ENCODE results near the gene SLC25A13. TPM values are rescaled to one million over a fixed set of nuclear protein-coding genes. Genes with fewer than 3 reads are reported as not detected.

SLC25A13 gene
- total RNA-seq, 1 experiment from 2014 or later = 52.5 TPM

GRCh38 chr7:96344236-96344635 lies 22.3 kb upstream of the SLC25A13 start:
- H3K27me3 ChIP-seq (ENCODE audit: insufficient read depth, low read depth) = no peaks in the 10 kb centered on the region
- BruUV-seq (replicated peaks) = no TSS peak
- no peak overlapping the region for H2AFZ ChIP-seq
- no peak for DNase-seq
- no peaks in the 10 kb centered on the region for H3F3A ChIP-seq (ENCODE audit: insufficient read depth, low read depth)
- intact Hi-C loops (cut with micrococcal nuclease; ENCODE audit: unreplicated experiment) = no loop called here
- no peaks in the 10 kb centered on the region for H4K20me1 ChIP-seq (ENCODE audit: insufficient read depth)
- H3K4me3 ChIP-seq = no peak overlapping the region
- H3K4me2 ChIP-seq = no peak overlapping the region
- ChIA-PET POLR2A (ENCODE audit: unreplicated experiment) (no interaction called here), CTCF (no interaction called here)
- H3K36me3 ChIP-seq (ENCODE audit: low read depth) = no peaks in the 10 kb centered on the region
- H3K9me3 ChIP-seq (ENCODE audit: insufficient read depth, low read depth) = no peaks in the 10 kb centered on the region
- no peak overlapping the region for H3K27ac ChIP-seq
- H3K4me1 ChIP-seq (replicated peaks; ENCODE audit: insufficient read depth) = no peaks in the 10 kb centered on the region
- TF ChIP-seq, protein P1, sequence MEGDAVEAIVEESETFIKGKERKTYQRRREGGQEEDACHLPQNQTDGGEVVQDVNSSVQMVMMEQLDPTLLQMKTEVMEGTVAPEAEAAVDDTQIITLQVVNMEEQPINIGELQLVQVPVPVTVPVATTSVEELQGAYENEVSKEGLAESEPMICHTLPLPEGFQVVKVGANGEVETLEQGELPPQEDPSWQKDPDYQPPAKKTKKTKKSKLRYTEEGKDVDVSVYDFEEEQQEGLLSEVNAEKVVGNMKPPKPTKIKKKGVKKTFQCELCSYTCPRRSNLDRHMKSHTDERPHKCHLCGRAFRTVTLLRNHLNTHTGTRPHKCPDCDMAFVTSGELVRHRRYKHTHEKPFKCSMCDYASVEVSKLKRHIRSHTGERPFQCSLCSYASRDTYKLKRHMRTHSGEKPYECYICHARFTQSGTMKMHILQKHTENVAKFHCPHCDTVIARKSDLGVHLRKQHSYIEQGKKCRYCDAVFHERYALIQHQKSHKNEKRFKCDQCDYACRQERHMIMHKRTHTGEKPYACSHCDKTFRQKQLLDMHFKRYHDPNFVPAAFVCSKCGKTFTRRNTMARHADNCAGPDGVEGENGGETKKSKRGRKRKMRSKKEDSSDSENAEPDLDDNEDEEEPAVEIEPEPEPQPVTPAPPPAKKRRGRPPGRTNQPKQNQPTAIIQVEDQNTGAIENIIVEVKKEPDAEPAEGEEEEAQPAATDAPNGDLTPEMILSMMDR (conservative IDR thresholded peaks at IDR 0.05) = no peak
- TF ChIP-seq EZH2 (IDR thresholded peaks at IDR 0.05; ENCODE audit: low read depth) = no peak
- no peaks in the 10 kb centered on the region for H3K79me2 ChIP-seq (ENCODE audit: low read depth)
- H3K9me2 ChIP-seq (ENCODE audit: insufficient read depth) = no peaks in the 10 kb centered on the region

- DNase-seq = no peak
- BruUV-seq (replicated peaks) = no TSS peak
- Histone ChIP-seq H3K4me3 (no peak overlapping the region), H3K9me2 (ENCODE audit: insufficient read depth) (no peaks in the 10 kb centered on the region), H3K9me3 (ENCODE audit: insufficient read depth, low read depth) (no peaks in the 10 kb centered on the region), H2AFZ (no peak overlapping the region), H3K79me2 (ENCODE audit: low read depth) (no peaks in the 10 kb centered on the region), H3K4me1 (replicated peaks; ENCODE audit: insufficient read depth) (no peaks in the 10 kb centered on the region), H3K36me3 (ENCODE audit: low read depth) (no peaks in the 10 kb centered on the region), H4K20me1 (ENCODE audit: insufficient read depth) (no peaks in the 10 kb centered on the region), H3K4me2 (no peak overlapping the region), H3K27me3 (ENCODE audit: insufficient read depth, low read depth) (no peaks in the 10 kb centered on the region), H3K27ac (no peak overlapping the region), H3F3A (ENCODE audit: insufficient read depth, low read depth) (no peaks in the 10 kb centered on the region)
- intact Hi-C loops (cut with micrococcal nuclease; ENCODE audit: unreplicated experiment) = no loop called here
- no peak for TF ChIP-seq EZH2 (IDR thresholded peaks at IDR 0.05; ENCODE audit: low read depth)
- TF ChIP-seq, protein P1 (conservative IDR thresholded peaks at IDR 0.05) = no peak
- CTCF ChIA-PET = no interaction called here
- POLR2A ChIA-PET (ENCODE audit: unreplicated experiment) = no interaction called here
These were observed 20.2 kb upstream of the SLC25A13 start for GRCh38 chr7:96342049-96342448.

DNA sequence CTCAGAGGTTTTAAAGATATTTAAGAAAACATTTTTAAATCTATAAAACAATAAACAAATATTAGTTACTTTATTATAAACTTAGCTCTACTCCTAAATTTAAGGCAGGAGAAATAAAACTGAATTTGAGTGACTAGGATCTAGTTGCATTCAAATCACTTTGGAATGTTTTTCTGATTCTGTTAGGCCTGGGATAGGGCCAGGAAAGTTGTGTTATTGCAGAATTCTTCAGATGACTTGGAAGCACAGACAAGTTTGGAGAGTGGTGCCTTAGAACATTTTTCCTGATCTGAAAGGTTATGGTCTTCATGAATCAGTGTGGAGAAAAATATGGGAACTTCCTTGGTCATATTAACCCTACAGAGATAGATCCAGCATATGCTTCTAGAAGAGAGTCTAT lies 15.6 kb upstream of the SLC25A13 start:
- Histone ChIP-seq H3K4me3 (no peak overlapping the region), H3K27ac (no peak overlapping the region), H3K4me1 (replicated peaks; ENCODE audit: insufficient read depth) (no peaks in the 10 kb centered on the region), H4K20me1 (ENCODE audit: insufficient read depth) (no peaks in the 10 kb centered on the region), H3K9me3 (ENCODE audit: insufficient read depth, low read depth) (no peaks in the 10 kb centered on the region), H3K27me3 (ENCODE audit: insufficient read depth, low read depth) (no peaks in the 10 kb centered on the region), H3K4me2 (no peak overlapping the region), H3F3A (ENCODE audit: insufficient read depth, low read depth) (no peaks in the 10 kb centered on the region), H3K36me3 (ENCODE audit: low read depth) (no peaks in the 10 kb centered on the region), H3K79me2 (ENCODE audit: low read depth) (no peaks in the 10 kb centered on the region), H3K9me2 (ENCODE audit: insufficient read depth) (no peaks in the 10 kb centered on the region), H2AFZ (no peak overlapping the region)
- no peak for DNase-seq
- intact Hi-C loops (cut with micrococcal nuclease; ENCODE audit: unreplicated experiment) = no loop called here
- POLR2A ChIA-PET (ENCODE audit: unreplicated experiment) = no interaction called here
- CTCF ChIA-PET = no interaction called here
- BruUV-seq (replicated peaks) = no TSS peak
- no peak for TF ChIP-seq EZH2 (IDR thresholded peaks at IDR 0.05; ENCODE audit: low read depth)
- TF ChIP-seq, protein P1 (conservative IDR thresholded peaks at IDR 0.05) = no peak

All from PC-9 (cell line).